Measurements from ENCODE around the gene EFTUD2.

The EFTUD2 gene

GRCh38 chr17:44887971-44888954 lies 11.0 kb downstream of the EFTUD2 start:
- no peak for DNase-seq (ENCODE audit: low read depth)
- H3K4me3 ChIP-seq (ENCODE audit: low read depth, low read length), result no peak overlapping the region
- no peak for TF ChIP-seq CTCF (IDR thresholded peaks at IDR 0.05; ENCODE audit: control insufficient read depth, extremely low read depth, insufficient read depth)

- DNase-seq (ENCODE audit: low read depth), result no peak
- no peak overlapping the region for H3K4me3 ChIP-seq (ENCODE audit: low read depth, low read length)
- TF ChIP-seq CTCF (IDR thresholded peaks at IDR 0.05; ENCODE audit: control insufficient read depth, extremely low read depth, insufficient read depth), result no peak
Observed at GRCh38 chr17:44887016-44887415, 12.2 kb downstream of the EFTUD2 start.

- TF ChIP-seq CTCF (IDR thresholded peaks at IDR 0.05; ENCODE audit: control insufficient read depth, extremely low read depth, insufficient read depth), result no peak
Observed at GRCh38 chr17:44884941-44885340, 14.3 kb downstream of the EFTUD2 start.

GRCh38 chr17:44881145-44881544 lies 18.1 kb downstream of the EFTUD2 start:
- H3K4me3 ChIP-seq (ENCODE audit: low read depth, low read length), result no peak overlapping the region
- no peak for TF ChIP-seq CTCF (IDR thresholded peaks at IDR 0.05; ENCODE audit: control insufficient read depth, extremely low read depth, insufficient read depth)
- no peak for DNase-seq (ENCODE audit: low read depth)

More at GRCh38 chr17:44884941-44885340, 14.3 kb downstream of the EFTUD2 start:
- H3K4me3 ChIP-seq (ENCODE audit: low read depth, low read length), result no peak overlapping the region
- DNase-seq (ENCODE audit: low read depth), result no peak

GRCh38 chr17:44880062-44880461 lies 19.2 kb downstream of the EFTUD2 start:
- TF ChIP-seq CTCF (IDR thresholded peaks at IDR 0.05; ENCODE audit: control insufficient read depth, extremely low read depth, insufficient read depth), result no peak
- DNase-seq (ENCODE audit: low read depth), result no peak
- H3K4me3 ChIP-seq (ENCODE audit: low read depth, low read length), result no peak overlapping the region

GRCh38 chr17:44879376-44879775 lies 19.9 kb downstream of the EFTUD2 start:
- H3K4me3 ChIP-seq (ENCODE audit: low read depth, low read length), result no peak overlapping the region
- no peak for DNase-seq (ENCODE audit: low read depth)
- TF ChIP-seq CTCF (IDR thresholded peaks at IDR 0.05; ENCODE audit: control insufficient read depth, extremely low read depth, insufficient read depth), result no peak

Data from LNCaP clone FGC (cell line).